ENCODE data around the gene DHH.

Gene DHH

DNA sequence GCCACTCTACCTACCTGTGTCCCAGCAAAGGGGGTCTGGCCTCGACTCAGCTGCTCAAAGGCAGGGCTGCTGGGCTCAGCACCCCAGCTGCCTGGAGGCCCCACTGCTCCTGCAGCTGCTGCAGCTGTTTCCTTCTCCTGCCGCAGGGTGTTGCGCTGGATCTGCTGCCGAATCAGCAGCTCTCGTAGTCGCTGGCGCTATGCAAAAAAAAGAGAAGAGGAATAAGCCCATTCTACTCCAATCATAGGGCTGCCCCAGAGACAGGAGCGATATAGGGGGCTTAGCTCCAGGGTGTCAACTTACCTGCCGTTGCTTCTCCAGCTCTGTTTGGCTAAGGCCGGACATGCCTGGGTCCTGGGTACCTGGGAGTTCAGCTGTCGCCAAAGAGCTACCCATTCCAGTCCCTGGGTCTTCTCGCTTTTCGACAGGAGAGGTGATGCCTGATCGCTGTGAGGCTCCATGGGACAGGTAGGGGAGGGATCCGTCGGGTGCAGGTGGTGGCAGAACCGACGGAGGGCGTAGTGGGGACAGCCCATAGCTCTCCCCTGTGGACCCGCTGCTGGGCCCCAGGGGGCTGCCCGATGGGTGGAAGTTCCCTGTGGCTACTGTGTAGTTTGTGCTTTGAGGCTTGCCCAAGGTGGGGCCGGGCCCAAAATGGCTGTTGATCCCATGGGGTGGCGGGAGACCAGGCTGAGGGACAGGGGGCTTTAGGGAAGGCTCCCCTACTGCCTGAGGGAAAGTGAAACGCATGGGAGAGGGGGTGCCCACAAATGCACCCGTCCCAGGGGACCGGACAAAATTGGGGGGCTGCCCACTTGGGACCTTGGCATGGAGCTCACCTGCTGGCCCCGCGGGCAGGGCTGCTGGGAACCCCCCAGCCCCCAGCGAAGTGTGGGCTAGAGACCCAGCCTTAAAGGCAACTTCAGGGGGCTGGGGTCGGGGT, 54.9 kb downstream of the DHH start:
- H3K27ac ChIP-seq = no peak overlapping the region
- TF ChIP-seq, protein P1, sequence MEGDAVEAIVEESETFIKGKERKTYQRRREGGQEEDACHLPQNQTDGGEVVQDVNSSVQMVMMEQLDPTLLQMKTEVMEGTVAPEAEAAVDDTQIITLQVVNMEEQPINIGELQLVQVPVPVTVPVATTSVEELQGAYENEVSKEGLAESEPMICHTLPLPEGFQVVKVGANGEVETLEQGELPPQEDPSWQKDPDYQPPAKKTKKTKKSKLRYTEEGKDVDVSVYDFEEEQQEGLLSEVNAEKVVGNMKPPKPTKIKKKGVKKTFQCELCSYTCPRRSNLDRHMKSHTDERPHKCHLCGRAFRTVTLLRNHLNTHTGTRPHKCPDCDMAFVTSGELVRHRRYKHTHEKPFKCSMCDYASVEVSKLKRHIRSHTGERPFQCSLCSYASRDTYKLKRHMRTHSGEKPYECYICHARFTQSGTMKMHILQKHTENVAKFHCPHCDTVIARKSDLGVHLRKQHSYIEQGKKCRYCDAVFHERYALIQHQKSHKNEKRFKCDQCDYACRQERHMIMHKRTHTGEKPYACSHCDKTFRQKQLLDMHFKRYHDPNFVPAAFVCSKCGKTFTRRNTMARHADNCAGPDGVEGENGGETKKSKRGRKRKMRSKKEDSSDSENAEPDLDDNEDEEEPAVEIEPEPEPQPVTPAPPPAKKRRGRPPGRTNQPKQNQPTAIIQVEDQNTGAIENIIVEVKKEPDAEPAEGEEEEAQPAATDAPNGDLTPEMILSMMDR (conservative IDR thresholded peaks at IDR 0.05) = no peak

- H3K27ac ChIP-seq = no peak overlapping the region
- TF ChIP-seq, protein P1 (conservative IDR thresholded peaks at IDR 0.05) = no peak
Observed at GRCh38 chr12:49038291-49038955, 56.2 kb downstream of the DHH start.

DNA sequence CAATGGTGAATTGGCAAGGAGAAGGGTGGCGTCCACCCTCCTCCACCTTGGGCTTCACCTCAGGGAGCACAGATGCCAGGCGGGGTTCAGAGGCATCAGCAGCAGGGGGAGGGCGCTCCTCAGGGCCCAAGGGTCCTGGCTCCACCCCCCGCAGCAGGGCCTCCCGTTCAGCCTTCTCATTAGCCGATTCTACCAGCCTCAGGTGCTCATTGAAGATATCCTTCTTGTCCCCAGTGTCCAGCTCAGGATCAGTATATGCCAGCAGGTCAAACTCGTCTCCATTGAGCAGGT, 56.7 kb downstream of the DHH start:
- H3K27ac ChIP-seq = no peak overlapping the region
- TF ChIP-seq, protein P1 (conservative IDR thresholded peaks at IDR 0.05) = no peak

GRCh38 chr12:49037111-49037946, 57.3 kb downstream of the DHH start:
- H3K27ac ChIP-seq = no peak overlapping the region
- TF ChIP-seq, protein P1 (conservative IDR thresholded peaks at IDR 0.05) = no peak
